Measurements from ENCODE around the gene ISM1. TPM values are rescaled to one million over a fixed set of nuclear protein-coding genes. Genes with fewer than 3 reads are reported as not detected.
A peak's percentile ranks its signal among the peaks of the same experiment; 100 is the strongest.

Gene ISM1
- total and polyA plus RNA-seq, 2 of the 13 experiments (the other 11 are each of a cell fraction or from before 2014, with no cell fraction given) = 0.40 to 1.4 TPM

- TF ChIP-seq KDM1A (CRISPR knock-in tag; IDR thresholded peaks at IDR 0.05) (0 out of 2 replicates have a peak, but pooled peaks have one; percentile 39), ATAD3A (CRISPR knock-in tag; IDR thresholded peaks at IDR 0.05) (no peak), KLF16 (CRISPR knock-in tag; IDR thresholded peaks at IDR 0.05) (peak in 1 of 2 experiments; percentile 67; a peak in 2 of 4 replicates), RFXANK (CRISPR knock-in tag; IDR thresholded peaks at IDR 0.05) (0 out of 2 replicates have a peak, but pooled peaks have one; percentile 69), ZNF891 (CRISPR knock-in tag; IDR thresholded peaks at IDR 0.05) (no peak), DNMT3B (CRISPR knock-in tag; conservative IDR thresholded peaks at IDR 0.05) (peak; percentile 45; the same call in 1 of the 2 replicates), FOXO1 (CRISPR knock-in tag; IDR thresholded peaks at IDR 0.05) (peak; percentile 78; the same call in 1 of the 2 replicates), ZNF235 (CRISPR knock-in tag; IDR thresholded peaks at IDR 0.05; ENCODE audit: borderline replicate concordance) (no peak), MATR3 (CRISPR knock-in tag; IDR thresholded peaks at IDR 0.05) (no peak), ZNF18 (CRISPR knock-in tag; IDR thresholded peaks at IDR 0.05; ENCODE audit: insufficient replicate concordance) (no peak), KDM5A (IDR thresholded peaks at IDR 0.05; ENCODE audit: borderline replicate concordance, low read length) (no peak; the same call in 1 of the 2 replicates), ZNF124 (CRISPR knock-in tag; IDR thresholded peaks at IDR 0.05) (0 out of 2 replicates have a peak, but pooled peaks have one; percentile 20), NONO (IDR thresholded peaks at IDR 0.05) (no peak), NONO (CRISPR knock-in tag; conservative IDR thresholded peaks at IDR 0.05) (no peak), FIP1L1 (IDR thresholded peaks at IDR 0.05; ENCODE audit: borderline replicate concordance, insufficient read depth, low read depth, low read length) (no peak), REST (IDR thresholded peaks at IDR 0.05; ENCODE audit: borderline replicate concordance in 1 of 2, low read depth in 1 of 2, low read length in 2 of 2) (peak in 1 of 2 experiments; percentile 55; a peak in 1 of 4 replicates), RXRB (CRISPR knock-in tag; IDR thresholded peaks at IDR 0.05; ENCODE audit: borderline replicate concordance) (peak; percentile 93), TBX3 (IDR thresholded peaks at IDR 0.05; ENCODE audit: borderline replicate concordance) (peak; percentile 80)
- TF ChIP-seq, protein P1, sequence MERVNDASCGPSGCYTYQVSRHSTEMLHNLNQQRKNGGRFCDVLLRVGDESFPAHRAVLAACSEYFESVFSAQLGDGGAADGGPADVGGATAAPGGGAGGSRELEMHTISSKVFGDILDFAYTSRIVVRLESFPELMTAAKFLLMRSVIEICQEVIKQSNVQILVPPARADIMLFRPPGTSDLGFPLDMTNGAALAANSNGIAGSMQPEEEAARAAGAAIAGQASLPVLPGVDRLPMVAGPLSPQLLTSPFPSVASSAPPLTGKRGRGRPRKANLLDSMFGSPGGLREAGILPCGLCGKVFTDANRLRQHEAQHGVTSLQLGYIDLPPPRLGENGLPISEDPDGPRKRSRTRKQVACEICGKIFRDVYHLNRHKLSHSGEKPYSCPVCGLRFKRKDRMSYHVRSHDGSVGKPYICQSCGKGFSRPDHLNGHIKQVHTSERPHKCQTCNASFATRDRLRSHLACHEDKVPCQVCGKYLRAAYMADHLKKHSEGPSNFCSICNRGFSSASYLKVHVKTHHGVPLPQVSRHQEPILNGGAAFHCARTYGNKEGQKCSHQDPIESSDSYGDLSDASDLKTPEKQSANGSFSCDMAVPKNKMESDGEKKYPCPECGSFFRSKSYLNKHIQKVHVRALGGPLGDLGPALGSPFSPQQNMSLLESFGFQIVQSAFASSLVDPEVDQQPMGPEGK (CRISPR knock-in tag; IDR thresholded peaks at IDR 0.05) = 0 out of 2 replicates have a peak, but pooled peaks have one; percentile 23
- TF ChIP-seq, protein P2, sequence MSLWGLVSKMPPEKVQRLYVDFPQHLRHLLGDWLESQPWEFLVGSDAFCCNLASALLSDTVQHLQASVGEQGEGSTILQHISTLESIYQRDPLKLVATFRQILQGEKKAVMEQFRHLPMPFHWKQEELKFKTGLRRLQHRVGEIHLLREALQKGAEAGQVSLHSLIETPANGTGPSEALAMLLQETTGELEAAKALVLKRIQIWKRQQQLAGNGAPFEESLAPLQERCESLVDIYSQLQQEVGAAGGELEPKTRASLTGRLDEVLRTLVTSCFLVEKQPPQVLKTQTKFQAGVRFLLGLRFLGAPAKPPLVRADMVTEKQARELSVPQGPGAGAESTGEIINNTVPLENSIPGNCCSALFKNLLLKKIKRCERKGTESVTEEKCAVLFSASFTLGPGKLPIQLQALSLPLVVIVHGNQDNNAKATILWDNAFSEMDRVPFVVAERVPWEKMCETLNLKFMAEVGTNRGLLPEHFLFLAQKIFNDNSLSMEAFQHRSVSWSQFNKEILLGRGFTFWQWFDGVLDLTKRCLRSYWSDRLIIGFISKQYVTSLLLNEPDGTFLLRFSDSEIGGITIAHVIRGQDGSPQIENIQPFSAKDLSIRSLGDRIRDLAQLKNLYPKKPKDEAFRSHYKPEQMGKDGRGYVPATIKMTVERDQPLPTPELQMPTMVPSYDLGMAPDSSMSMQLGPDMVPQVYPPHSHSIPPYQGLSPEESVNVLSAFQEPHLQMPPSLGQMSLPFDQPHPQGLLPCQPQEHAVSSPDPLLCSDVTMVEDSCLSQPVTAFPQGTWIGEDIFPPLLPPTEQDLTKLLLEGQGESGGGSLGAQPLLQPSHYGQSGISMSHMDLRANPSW (CRISPR knock-in tag; IDR thresholded peaks at IDR 0.05; ENCODE audit: borderline replicate concordance) = no peak
These were observed 117.9 kb downstream of the ISM1 start (continued) for GRCh38 chr20:13338999-13339411.

Measured in HepG2 (cell line).